22Rv1 (cell line): ENCODE data around the gene SLC20A1.

Source experiments
- H3K27ac ChIP-seq: fragments of 450-650 bp; 2 replicates; pipeline ENCODE4 v1.5.1; 2017
- CTCF ChIP-seq: fragments of 450-650 bp; IDR thresholded peaks from 2 replicates; pipeline ENCODE4 v1.5.1; 2017; ENCODE audit warnings: mild to moderate bottlenecking
- ZFX ChIP-seq: fragments of 450-650 bp; IDR thresholded peaks from 2 replicates; pipeline ENCODE4 v1.6.1; 2017; ENCODE audit warnings: antibody characterized with exemption, borderline replicate concordance

Gene SLC20A1

GRCh38 chr2:112621790-112622527 is 23.8 kb upstream of the SLC20A1 start:
- H3K27ac ChIP-seq = no peak overlapping the region

GRCh38 chr2:112622528-112622849 is 23.2 kb upstream of the SLC20A1 start:
- TF ChIP-seq CTCF = no peak
- TF ChIP-seq ZFX = no peak
- H3K27ac ChIP-seq = no peak overlapping the region

More at GRCh38 chr2:112621790-112622527, 23.8 kb upstream of the SLC20A1 start:
- no peak for TF ChIP-seq CTCF
- TF ChIP-seq ZFX = no peak

GRCh38 chr2:112623913-112624777 is 21.6 kb upstream of the SLC20A1 start:
- no peak overlapping the region for H3K27ac ChIP-seq
- no peak for TF ChIP-seq CTCF
- no peak for TF ChIP-seq ZFX

- no peak for TF ChIP-seq ZFX
- TF ChIP-seq CTCF = no peak
- no peak overlapping the region for H3K27ac ChIP-seq
Observed at GRCh38 chr2:112625474-112626114, 20.1 kb upstream of the SLC20A1 start.

- TF ChIP-seq ZFX (no peak), CTCF (peak; percentile 94)
- no peak overlapping the region for H3K27ac ChIP-seq
Observed at GRCh38 chr2:112626604-112627059, 19.1 kb upstream of the SLC20A1 start.

- no peak overlapping the region for H3K27ac ChIP-seq
- no peak for TF ChIP-seq CTCF
- no peak for TF ChIP-seq ZFX
Observed at GRCh38 chr2:112627060-112628040, 18.4 kb upstream of the SLC20A1 start.
